SK-N-SH (cell line): ENCODE data around the gene TTC23L.

Source experiments
- EP300 ChIP-seq, 2 experiments: IDR thresholded peaks; 2 replicates each; pipeline versions ENCODE4 v1.4.0 to v1.6.1; 2012; ENCODE audit warnings: borderline replicate concordance in 1 of 2, low read depth in 1 of 2, low read length in 1 of 2
- FOXM1 ChIP-seq: IDR thresholded peaks from 2 replicates; pipeline ENCODE4 v1.4.0; 2012; ENCODE audit warnings: low read depth, mild to moderate bottlenecking
- GATA2 ChIP-seq: sonication (generic); formaldehyde crosslinking; IDR thresholded peaks from 2 replicates; pipeline ENCODE4 v1.5.0; 2020; ENCODE audit warnings: mild to moderate bottlenecking, missing genetic modification reagents
- SMC3 ChIP-seq: IDR thresholded peaks from 2 replicates; pipeline ENCODE4 v1.6.1; 2012; ENCODE audit warnings: low read depth, low read length, improper control_type of control experiment
- TF ChIP-seq, protein P1 (sequence below): fragments of 200-600 bp; sonication (generic); IDR thresholded peaks from 2 replicates; pipeline ENCODE4 v1.6.1; 2017; ENCODE audit warnings: antibody characterized with exemption, mild to moderate bottlenecking, moderate library complexity
- TF ChIP-seq, protein P2 (sequence below): IDR thresholded peaks from 2 replicates; pipeline ENCODE4 v1.4.0; 2012; ENCODE audit warnings: low read depth, borderline replicate concordance

DNA sequence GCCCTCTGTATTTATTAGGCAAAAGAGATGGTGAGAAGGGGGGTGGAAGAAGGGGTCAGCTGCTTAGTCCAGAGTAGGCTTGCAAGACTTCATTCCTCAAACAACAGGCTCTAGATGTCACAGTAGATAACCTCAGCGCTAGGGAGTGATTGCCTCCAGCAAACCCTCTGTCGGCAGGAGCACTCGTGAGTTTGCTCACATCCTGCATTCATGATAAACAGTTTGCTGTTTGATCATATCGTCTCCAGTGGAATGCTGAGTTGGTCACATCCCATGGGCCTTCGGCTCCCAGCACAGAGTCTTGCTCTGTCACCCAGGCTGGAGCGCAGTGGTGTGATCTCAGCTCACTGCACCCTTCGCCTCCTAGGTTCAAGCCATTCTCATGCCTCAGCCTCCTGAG lies 3.6 kb downstream of the TTC23L start:
- TF ChIP-seq, protein P1, sequence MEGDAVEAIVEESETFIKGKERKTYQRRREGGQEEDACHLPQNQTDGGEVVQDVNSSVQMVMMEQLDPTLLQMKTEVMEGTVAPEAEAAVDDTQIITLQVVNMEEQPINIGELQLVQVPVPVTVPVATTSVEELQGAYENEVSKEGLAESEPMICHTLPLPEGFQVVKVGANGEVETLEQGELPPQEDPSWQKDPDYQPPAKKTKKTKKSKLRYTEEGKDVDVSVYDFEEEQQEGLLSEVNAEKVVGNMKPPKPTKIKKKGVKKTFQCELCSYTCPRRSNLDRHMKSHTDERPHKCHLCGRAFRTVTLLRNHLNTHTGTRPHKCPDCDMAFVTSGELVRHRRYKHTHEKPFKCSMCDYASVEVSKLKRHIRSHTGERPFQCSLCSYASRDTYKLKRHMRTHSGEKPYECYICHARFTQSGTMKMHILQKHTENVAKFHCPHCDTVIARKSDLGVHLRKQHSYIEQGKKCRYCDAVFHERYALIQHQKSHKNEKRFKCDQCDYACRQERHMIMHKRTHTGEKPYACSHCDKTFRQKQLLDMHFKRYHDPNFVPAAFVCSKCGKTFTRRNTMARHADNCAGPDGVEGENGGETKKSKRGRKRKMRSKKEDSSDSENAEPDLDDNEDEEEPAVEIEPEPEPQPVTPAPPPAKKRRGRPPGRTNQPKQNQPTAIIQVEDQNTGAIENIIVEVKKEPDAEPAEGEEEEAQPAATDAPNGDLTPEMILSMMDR: no peak
- TF ChIP-seq SMC3 (no peak), FOXM1 (no peak), GATA2 (no peak), EP300 (IDR thresholded peaks at IDR 0.05; ENCODE audit: borderline replicate concordance in 1 of 2, low read depth in 1 of 2, low read length in 1 of 2) (no peak)
- TF ChIP-seq, protein P2, sequence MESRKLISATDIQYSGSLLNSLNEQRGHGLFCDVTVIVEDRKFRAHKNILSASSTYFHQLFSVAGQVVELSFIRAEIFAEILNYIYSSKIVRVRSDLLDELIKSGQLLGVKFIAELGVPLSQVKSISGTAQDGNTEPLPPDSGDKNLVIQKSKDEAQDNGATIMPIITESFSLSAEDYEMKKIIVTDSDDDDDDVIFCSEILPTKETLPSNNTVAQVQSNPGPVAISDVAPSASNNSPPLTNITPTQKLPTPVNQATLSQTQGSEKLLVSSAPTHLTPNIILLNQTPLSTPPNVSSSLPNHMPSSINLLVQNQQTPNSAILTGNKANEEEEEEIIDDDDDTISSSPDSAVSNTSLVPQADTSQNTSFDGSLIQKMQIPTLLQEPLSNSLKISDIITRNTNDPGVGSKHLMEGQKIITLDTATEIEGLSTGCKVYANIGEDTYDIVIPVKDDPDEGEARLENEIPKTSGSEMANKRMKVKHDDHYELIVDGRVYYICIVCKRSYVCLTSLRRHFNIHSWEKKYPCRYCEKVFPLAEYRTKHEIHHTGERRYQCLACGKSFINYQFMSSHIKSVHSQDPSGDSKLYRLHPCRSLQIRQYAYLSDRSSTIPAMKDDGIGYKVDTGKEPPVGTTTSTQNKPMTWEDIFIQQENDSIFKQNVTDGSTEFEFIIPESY: no peak
